MM.1S (cell line): ENCODE results near the gene OXSR1.

ENCODE experiments used
- CTCF ChIP-seq: fragments of 300-600 bp; sonication (generic); IDR thresholded peaks from 2 replicates; pipeline ENCODE4 v1.5.1; 2016; ENCODE audit warnings: antibody characterized with exemption, low read length, mixed read lengths
- EZH2 ChIP-seq: fragments of 300-600 bp; sonication (generic); optimal IDR thresholded peaks from 2 replicates; pipeline ENCODE3; 2017; ENCODE audit warnings: low read depth, mild to moderate bottlenecking, antibody characterized with exemption, low read length, mixed read lengths

GRCh38 chr3:38283810-38284755 lies 118.7 kb downstream of the OXSR1 start:
- TF ChIP-seq CTCF, result no peak
- TF ChIP-seq EZH2, result no peak
